Cardiac fibroblast (primary cell): ENCODE measurements around the gene ADAMTSL5.

Experiments
- DNase-seq, 2 donors: peaks; one replicate each; pipeline versions ENCODE4 v3.0.0 to v3.0.0-alpha.2; 2010; ENCODE audit warnings: low read depth in 2 of 2
- H3K4me3 ChIP-seq, 2 donors: replicated peaks in 1 of 2; 1 replicate in 1 of 2; 2 replicates in 1 of 2; pipeline ENCODE4 v1.5.1; 2011; ENCODE audit warnings: low read depth in 2 of 2, low read length in 2 of 2, mild to moderate bottlenecking in 2 of 2, moderate library complexity in 1 of 2
- TF ChIP-seq, protein P1 (sequence below): IDR thresholded peaks from one replicate; pipeline ENCODE4 v1.5.1; 2011; ENCODE audit warnings: low read depth, mild to moderate bottlenecking, low read length, inconsistent platforms

The ADAMTSL5 gene

DNA sequence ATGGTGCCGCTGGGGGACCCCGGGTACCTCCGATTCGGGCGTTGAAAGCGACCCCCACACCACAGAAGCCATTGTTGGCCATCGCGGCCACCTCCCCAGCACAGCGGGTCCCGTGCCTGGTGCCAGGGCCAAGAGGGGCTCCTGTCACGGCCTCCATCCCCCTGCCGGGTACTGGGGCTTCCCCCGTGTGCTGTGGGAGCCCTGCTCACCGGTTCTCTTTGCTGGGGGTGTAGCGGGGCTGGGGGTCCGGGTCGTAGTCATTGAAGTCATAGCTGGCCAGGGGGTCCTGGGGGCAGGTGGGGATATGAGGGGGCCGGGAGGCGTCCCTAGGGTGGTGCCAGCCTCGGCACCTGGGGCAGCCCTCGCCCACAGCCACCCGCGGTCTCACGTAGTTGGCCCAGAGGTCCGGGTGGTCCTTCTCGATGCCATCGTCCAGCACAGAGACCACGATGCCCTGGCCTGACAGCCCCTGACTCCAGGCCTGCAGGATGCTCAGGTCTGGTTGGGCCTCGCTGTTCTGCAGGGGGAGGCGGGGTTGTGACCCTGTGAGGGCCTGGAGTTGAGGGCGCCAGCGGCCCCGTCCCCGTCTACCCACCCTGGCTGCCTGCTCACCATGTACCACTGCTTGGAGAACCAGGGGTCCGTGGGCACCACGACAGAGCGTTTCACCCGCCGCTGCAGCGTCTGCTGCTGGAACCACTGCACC is 25.1 kb downstream of the ADAMTSL5 start:
- H3K4me3 ChIP-seq: no peak overlapping the region
- TF ChIP-seq, protein P1, sequence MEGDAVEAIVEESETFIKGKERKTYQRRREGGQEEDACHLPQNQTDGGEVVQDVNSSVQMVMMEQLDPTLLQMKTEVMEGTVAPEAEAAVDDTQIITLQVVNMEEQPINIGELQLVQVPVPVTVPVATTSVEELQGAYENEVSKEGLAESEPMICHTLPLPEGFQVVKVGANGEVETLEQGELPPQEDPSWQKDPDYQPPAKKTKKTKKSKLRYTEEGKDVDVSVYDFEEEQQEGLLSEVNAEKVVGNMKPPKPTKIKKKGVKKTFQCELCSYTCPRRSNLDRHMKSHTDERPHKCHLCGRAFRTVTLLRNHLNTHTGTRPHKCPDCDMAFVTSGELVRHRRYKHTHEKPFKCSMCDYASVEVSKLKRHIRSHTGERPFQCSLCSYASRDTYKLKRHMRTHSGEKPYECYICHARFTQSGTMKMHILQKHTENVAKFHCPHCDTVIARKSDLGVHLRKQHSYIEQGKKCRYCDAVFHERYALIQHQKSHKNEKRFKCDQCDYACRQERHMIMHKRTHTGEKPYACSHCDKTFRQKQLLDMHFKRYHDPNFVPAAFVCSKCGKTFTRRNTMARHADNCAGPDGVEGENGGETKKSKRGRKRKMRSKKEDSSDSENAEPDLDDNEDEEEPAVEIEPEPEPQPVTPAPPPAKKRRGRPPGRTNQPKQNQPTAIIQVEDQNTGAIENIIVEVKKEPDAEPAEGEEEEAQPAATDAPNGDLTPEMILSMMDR: no peak
- no peak for DNase-seq

DNA sequence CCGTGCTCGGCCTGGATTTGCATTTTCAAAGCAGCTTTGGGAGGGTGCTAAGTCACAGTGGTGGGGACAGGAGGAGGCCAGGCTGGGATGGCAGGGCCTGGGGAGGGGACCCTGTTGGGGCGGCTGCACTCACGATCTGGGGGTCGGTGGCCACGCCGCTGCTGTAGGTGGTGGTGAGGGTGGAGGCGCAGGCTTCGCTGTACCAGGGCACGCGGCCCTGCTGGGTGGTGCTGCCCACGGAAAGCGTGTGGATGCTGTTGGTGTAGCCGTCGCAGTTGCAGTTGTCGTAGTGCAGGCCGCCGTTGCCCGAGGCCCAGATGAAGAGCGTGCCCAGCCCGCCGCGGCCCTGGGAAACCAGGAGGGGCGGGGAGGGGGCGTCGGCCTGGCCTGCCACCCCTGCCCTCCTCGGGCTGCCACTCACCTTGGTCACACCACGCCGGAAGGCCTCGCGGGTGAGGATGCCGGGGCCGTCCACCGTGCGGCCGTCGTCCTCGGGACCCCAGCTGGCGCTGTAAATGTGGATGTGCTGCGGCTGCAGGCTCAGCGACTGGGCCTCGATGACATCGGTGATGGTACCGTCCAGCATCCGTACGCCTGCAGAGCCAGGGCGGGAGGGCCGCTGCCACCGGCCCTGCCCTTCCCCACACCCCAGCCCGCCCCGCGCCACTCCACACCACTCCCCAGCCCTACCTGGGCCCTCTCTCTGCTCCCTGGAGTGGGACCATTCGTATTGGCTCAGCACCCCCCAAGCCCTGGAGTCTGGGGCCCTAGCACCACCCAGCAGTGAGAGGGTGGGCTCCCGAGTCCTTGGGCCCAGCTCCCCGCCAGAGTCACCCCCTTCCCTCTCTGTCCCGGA is 25.9 kb downstream of the ADAMTSL5 start:
- TF ChIP-seq, protein P1: no peak

DNA sequence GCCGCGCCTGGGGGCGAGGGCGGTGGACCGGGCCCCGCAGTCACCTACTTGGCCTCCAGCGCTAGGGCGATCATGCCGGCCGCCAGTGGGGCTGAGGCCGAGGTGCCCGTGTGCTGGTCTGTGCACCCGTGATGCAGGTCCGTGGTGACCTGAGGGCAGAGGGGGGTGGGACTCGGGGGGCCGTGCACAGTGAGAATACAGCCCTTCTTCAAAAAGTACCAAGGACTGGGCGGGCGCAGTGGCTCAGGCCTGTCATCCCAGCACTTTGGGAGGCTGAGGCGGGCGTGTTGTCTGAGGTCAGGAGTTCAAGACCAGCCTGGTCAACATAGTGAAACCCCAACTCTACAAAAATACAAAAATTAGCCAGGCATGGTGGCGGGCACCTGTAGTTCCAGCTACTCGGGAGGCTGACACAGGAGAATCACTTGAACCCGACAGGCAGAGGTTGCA is 28.8 kb downstream of the ADAMTSL5 start:
- no peak overlapping the region for H3K4me3 ChIP-seq
- TF ChIP-seq, protein P1: no peak
- DNase-seq: no peak

More for the DNA sequence above, 25.9 kb downstream of the ADAMTSL5 start:
- H3K4me3 ChIP-seq: no peak overlapping the region
- no peak for DNase-seq

GRCh38 chr19:1483131-1483978 is 29.5 kb downstream of the ADAMTSL5 start:
- DNase-seq: no peak
- TF ChIP-seq, protein P1: no peak
- no peak overlapping the region for H3K4me3 ChIP-seq

DNA sequence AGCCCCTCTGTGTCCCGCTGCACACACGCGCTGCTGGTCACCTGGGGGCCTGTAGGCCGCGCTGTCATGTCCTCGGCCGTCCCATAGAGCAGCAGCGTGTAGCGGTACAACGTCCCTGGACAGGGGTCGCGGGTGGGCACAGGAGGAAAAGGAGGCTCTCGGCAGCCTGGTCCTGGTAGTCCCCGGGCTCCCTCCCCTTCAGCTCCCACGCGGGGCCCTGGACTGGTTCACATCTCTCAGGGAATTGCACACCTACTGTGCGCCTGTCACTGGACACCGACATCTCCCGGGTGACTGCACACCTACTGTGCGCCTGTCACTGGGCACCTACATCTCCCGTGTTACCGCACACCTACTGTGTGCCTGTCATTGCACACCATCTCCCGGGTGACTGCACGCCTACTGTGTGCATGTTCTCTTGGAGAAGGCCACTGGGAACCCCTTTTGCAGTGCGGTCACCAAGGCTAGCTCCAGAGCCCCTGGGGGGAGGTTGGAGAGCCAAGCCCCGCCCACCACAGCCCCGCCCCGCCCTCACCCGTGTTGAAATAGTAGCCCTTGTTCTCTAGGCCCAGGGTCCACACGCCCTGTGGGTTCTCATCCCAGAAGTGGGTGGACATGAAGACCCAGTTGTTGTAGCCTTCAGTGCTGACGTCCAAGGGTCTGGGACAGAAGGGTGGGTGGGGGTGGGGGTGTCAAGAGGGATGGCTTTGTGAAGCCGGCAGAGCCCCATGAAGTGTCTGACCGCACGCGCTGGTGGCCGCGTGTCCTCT is 30.3 kb downstream of the ADAMTSL5 start:
- no peak for DNase-seq
- TF ChIP-seq, protein P1: no peak
- no peak overlapping the region for H3K4me3 ChIP-seq

DNA sequence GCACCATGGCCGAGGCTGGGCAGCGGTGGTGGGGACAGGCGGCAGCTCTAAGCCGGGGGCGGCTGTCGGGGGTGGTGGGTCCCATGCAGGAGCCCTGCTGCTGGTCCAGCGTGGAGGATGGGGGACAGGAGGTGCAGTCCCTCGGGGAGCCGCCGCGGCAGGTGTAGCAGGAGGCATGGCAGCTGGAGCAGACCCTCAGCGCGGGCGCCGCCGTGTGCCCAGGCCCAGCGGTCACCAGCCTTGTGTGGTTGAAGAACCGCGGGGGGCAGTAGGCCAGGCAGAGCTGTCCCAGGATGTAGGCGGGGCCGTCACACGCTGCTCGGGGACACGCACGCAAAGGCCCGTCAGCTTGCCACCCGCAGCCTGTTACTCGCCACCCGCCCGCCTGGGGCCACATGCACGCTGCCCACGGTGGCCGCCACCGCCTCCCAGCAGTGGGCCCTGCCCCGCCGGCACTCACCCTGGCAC is 30.9 kb downstream of the ADAMTSL5 start:
- no peak for DNase-seq
- no peak overlapping the region for H3K4me3 ChIP-seq
- TF ChIP-seq, protein P1: no peak
